ENCODE results near the gene RPS4Y2.

The RPS4Y2 gene

DNA sequence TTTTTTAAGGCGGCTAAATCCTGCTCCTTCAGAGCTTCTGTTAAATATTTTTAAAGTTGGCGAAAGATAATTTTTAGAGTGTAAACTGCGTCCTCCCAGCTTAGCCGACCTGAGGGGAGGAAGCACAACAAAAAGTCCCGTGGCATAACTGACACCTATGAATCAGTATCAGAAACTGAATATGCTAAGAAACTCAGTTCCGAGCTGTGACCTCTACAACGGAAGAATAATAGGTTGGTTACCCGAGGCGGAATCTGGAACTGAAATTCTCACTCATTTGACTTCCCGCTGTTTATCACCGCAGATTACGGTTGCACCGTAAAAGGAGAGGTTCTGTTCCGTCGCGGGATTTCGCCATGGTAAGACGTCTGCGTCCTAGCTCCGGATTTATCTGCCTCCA is at the start of gene RPS4Y2:
RPS4Y2 (plus strand) TSS at position 301 of the 400 bp plus-strand sequence; CDS start at position 357, 56 bp downstream.
- no peak for DNase-seq (ENCODE audit: low spot score)

DNA sequence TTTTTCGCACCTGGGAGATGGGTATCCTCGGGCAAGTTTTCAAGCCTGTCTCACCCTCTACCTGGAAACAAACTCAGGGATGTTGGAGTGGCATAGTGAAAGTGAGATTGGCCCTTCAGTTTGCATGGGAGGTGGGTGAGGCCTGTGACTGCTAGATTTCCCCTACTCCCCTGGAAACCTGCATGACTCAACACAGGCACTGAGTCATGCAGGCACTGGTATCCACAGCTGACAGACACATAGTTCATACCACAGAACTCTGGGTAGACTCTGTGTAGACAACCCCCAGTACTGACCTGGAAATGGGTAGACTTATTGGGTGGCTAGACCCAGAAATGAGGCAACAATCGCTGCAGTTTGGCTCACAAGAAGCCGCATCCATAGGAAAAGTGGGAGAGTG is 41.5 kb upstream of the RPS4Y2 start:
- no peak for DNase-seq (ENCODE audit: low spot score)

DNA sequence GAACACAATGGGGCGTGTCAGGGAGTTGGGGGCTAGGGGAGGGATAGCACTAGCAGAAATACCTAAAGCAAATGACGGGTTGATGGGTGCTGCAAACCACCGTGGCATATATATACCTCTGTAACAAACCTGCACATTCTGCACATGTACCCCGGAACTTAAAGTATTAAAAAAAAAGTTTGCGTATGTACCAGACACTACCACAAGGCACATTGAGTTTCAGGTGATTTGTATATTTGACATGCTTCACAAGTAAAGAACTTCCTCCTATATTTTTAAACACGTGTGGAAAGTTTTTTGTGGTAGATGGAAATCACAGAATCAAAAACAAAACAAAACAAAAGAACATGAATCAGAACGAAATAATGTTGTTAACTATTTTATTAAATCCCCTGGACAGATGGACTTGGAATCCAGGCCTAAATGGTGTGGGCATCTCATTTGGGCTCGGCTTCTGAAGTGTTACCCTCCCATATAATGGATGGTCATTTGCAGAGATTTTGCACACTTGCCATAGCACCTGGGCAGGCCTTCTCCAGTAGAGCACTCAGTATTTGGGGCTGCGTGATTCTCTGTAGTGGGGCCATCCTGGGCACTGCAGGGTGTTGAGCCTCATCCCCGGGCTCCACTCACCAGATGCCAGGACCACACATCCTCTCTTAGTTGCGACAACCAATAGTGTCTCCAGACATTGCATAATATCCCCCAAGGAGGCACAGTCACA is 29.6 kb upstream of the RPS4Y2 start:
- no peak for DNase-seq (ENCODE audit: low spot score)

DNA sequence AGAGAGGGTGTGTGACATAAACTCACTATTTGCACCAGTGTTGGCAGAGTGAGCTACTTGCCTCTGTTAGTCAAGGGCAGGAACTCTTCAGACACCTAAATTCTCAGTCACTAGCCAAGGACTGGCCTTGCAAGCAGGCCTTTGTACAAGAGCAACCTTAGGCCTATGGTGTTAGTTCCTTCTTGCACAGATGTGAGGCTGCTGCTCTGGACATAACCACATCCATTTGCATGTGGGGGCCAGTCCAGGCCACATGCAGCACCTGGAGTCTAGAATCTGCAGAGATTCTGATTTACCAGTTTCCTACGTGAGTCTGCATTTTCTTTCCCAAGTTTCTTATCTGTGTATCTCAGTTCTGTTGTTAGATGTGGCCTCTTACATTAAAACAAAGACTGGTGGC is 20.7 kb upstream of the RPS4Y2 start:
- DNase-seq (ENCODE audit: low spot score), result no peak

DNA sequence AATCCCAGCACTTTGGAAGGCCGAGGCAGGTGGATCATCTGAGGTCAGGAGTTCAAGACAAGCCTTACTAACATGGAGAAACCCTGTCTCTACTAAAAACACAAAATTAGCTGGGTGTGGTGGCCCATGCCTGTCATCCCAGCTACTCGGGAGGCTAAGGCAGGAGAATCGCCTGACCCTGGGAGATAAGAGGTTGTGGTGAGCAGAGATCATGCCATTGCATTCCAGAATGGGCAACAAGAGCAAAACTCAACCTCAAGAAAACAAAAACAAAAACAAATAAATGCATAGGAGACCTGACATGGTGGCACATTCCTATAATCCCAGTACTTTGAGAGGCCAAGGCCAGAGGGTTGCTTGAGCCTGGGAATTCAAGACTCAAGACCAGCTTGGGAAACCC is 16.1 kb upstream of the RPS4Y2 start:
- no peak for DNase-seq (ENCODE audit: low spot score)

DNA sequence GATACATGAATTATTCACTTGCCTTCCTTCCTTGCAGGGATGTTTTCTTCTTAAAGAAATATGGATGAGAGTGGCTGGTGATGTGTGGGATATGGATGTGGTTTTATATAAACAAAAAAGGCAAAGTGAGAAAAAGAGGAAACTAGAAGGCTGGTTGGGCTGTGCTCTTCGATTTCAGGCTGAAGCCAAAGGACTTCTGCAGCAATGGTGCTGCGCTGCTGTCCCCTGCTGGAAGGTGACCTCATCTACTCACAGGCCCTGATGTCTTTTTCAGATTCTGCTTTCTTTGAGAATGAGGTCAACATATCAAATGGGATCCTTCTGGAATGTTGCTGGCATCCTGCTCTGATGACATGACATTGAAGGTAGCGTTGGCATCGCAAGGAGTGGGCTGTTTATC is 15.3 kb upstream of the RPS4Y2 start:
- no peak for DNase-seq (ENCODE audit: low spot score)

DNA sequence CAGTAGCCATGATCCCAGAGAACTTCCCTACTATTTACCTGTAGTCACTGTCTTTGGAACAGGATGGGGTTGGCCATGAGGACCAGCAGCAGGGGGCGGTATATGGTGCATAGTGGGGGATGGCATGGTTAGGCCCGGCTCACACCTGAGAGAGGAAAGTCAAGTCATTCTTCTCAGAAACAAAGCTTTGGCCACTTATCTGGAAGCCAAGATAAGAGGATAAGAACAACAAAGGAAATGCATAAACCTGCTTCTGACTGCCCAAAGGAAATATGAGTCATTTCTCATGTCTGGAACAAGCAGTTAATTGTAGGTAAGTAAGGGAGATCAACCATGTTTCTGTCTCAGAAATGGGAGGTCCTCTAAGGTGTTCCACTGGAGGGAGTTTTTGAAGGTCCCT is 10.8 kb upstream of the RPS4Y2 start:
- no peak for DNase-seq (ENCODE audit: low spot score)

DNA sequence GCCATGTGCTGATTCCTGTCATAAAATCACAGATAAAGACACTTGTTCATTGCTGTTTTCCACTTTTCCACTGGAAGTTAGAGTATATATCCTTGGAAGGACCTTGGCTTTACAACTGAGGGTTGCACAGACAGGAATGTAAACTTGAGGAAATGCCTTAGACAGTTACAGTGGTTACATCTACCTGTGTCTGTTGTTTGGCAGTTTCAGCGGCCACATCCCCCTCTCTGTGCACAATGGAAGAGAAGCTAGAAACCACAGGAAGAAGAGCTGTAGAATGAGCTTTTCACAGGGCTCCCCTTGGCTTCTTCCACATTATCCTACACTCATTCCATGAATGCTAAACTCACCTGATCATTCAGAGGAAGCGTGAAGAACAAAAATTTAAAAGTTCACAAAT is 9.0 kb upstream of the RPS4Y2 start:
- DNase-seq (ENCODE audit: low spot score), result no peak

DNA sequence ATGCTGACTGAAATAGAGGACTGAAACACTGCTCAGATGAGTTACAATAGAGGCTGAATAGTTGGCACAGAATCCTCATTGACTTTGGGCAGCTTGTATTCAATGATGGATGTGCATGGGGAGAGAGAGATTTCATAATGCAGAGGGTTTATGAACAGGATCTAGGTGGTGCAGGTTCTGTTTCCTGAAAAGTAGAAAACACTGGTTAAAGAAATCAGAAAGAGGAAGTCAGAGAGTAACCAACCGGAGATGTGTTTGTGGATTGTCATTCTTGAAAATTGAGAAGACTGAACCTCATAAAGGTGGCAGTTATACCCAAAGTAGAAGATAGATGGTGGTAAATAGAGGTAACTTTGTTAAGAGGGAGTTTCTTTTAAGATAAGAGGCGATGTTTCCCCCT is 8.0 kb downstream of the RPS4Y2 start:
- no peak for DNase-seq (ENCODE audit: low spot score)

DNA sequence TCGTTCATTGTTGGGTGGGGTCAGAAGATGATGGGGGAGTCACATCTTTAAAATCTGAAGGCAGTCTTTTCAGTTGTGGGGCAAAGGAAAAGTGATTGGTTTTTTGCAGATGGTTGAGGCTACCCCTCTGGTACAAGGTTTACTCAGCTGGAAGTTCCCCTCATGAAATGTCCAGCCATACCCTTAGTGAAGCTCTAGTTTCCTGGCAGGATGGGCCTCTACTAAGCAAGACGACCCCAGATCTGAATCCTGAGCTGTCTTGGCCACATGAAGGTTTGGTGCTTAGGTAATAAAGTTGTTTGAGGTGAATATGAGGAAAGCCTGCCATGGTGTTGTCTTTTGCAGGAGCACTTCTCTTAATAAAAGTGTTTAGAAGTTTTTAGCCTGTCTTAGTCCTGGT is 9.2 kb downstream of the RPS4Y2 start:
- DNase-seq (ENCODE audit: low spot score), result no peak

DNA sequence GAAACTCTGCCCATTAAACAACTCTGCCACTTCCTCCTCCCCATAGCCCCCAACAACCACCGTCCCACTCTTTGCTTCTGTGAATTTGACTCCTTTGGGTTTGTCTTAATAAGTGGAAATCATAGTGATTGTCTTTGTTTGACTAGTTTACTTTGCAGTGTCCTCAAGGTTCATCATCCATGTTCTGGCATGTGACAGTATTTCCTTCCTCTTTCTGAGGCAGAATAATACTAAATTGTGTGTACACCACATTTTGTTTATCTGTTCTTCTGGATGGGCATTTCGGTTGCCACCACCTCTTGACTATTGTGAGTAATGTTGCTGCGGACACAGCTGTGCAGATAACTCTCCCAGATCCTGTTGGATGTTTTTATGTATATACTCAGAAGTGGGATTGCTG is 14.8 kb downstream of the RPS4Y2 start:
- no peak for DNase-seq (ENCODE audit: low spot score)

DNA sequence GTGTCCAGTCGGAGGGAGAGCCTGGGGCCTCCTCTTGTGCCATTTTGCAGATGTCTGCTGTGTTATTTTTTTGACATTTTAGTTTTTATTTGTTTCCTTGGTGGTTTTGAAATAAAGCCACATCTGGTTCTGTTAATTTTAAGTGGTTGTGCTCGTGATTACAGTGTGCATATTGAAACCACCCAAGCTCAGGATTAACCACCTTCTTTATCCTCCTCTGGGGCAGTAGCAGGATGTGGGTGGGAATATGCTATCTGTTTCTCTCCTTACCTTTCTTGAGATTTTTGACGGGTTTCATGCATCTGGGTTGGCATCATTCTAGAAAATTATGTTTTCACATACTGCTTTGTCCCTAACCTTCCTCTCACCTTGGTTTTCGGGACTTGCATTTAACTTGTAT is 20.2 kb downstream of the RPS4Y2 start:
- no peak for DNase-seq (ENCODE audit: low spot score)

DNA sequence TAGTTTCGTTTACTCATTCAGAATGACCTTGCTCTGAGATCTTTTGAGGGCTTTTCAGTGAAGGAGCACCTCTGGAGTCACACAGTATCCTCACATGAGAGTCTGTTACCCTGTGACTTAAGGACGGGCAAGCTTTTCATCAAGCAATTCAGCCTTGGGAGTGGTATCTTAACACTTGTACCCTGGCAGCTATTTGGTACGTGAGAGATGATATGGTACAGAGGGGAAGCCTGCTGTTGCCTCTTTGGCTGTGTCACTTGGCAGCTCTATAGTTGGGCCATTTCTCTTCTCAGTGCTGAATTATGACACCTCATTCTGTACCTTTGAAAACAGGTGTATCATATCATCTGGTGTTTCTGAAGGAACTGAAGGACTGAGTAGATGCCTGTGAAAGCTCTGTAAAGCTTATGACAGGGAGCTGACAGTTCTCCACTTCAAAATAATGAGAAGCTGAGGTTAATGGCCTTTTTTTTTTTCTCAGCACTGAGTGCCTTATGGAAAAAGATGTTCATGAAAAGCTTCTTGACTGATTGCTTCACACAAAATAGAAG is 24.3 kb downstream of the RPS4Y2 start:
- DNase-seq (ENCODE audit: low spot score), result no peak

DNA sequence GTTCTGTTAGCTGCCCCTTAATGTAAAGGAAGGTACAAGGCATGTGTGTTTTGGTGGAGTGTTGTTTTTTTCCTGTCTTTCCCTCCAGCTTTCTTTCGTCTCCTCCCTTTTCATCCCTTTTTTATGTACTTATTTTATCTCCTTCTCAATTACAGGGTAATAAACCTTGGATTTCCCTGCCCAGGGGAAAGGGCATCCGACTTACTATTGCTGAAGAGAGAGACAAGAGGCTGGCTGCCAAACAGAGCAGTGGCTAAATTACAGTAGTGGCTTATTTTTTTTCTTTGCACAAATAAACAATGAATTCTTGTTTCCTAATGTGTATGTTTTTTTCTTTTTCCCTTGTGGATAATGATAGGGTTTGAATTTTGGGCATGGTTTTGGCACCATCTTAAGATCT is 24.9 kb downstream of the RPS4Y2 start:
- no peak for DNase-seq (ENCODE audit: low spot score)

DNA sequence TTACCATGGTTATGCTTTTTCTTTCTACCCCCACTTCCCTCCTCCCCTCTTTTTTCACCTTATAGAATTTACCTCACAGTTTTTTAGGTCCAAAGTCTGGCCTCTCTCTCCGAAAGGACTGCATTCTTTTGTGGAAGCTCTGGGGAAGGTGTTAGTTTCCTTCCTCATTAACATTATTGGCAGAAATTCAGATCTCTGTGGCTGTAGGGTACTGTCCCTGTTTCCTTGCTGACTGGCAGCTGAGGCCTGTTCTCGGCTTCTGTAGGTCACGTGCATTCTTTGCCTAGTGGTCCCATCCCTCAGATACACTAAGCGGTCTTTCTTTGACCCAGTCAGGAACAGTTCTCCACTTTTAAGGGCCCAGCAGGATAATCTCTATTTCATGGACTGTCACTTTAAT is 25.5 kb downstream of the RPS4Y2 start:
- DNase-seq (ENCODE audit: low spot score), result no peak

DNA sequence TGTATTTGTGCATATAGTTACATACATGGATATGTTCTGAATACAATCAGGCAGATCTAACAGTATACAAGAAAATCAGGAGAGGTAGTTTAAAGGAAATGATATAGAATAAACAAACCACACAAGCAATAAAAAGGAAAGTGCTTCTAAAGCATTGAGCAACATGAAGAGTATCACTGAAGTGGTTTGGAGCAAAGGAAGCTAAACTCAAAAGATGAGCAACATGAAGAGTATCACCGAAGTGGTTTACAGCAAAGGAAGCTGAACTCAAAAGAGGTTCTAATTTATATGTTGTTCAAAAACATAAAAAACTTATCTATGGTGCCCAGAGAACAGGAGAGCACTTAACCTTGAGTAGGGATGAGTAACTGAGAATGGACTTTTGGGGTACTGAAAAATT is 29.1 kb downstream of the RPS4Y2 start:
- DNase-seq (ENCODE audit: low spot score), result no peak

DNA sequence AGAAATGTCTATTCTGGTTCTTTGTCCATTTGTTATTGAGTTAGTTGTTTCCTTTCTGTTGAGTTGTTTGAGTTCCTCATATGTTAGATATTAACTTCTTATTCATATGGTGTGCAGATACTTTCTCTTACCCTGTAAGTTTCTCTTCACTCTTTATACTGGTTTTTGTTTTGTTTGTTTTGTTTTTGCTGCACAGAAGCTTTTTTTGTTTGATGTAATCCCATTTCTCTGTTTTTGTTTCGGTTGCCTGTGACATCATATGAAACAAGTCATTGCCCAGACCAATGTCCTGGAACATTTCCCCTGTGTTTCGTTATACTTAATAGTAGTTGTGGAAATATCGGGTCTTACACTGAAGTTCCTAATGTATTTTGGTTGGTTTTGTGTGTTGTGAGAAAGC is 31.2 kb downstream of the RPS4Y2 start:
- no peak for DNase-seq (ENCODE audit: low spot score)

DNA sequence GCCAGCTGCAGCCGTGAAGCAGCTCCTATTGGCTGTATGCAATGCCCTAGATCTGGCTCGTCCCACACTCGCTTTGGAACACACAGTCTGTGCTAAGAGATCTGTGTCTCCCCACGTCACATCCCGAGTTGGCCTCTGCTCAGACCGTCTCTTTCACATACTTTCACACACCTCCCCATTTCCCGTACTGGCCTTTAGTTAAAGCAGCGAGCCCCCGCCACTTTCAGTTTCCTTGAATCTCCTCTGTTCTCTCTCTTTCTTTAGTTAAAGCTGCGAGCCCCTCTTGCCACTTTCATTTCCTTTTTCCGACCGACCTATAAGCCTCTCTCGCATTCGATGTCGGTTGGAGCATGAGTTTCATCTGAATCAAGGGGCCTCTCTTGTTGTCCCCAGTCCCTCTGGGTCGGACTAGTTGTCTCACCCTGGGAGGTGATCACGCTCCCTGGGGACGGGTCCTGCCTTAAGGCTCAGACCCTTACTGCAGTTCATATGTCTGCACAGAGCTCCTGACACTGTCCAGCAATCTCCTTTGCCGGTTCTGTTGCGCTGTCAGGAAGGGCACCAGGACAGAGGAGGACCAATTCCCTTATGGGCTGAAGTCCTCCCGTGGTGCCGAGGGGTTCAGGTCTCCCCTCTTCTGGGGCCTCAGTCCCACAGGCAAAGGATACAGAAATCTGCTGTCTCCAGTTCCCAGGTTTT is 42.6 kb downstream of the RPS4Y2 start:
- DNase-seq (ENCODE audit: low spot score), result no peak

DNA sequence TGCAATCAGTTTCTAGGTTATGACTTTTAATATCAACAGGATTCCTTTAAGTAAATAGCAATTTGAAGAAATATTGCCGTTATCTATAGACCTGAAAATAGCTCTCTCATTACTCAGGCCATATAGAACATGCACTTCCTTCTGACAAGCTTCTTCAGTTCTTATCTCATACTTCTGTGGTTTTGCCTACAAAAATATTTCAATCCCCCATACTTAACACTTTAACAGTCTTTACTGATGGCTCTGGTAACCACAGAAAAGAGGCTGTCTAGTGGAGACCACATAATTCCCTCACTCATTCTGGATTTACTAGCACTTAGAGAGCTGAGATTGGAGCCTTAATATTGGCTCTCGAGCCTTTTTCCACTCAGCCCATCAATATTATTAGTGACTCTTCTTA is 46.8 kb downstream of the RPS4Y2 start:
- DNase-seq (ENCODE audit: low spot score), result no peak

DNA sequence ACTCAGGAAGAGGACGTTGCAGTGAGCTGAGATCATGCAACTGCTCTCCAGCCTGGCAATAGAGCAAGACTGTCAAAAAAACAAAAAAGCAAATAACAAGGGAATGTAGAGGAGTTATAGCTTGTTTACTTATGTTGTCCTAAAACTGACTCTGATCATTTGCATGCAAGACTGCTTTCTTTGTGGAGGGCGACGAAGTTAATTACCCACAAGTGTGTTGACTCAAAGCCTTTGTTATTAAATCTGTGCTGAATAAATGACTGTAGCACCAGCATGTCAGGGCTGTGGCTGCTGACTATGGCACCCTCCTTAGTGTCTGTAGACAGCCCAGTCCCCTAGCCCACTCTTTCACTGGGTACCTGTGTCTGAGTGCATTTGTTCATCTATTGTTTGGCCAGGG is 50.3 kb downstream of the RPS4Y2 start:
- no peak for DNase-seq (ENCODE audit: low spot score)

DNA sequence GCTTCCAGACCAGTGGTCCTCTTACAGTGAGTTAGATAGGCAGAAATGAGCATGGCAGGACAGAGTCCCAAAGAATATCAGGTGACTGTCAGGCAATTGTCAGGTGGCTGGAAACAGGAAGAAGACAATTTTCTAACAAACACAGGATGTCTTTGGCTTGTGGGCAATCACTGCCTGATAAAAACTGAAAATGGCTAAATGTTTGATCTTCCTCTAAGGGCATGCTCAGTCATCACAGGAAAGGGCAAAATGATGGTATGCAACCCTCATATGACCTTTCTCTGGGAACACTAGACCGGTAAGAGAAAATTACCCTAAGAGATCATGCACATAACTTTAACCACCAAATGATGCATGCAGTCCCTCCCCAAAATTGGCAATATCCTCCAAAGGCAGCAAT is 57.6 kb downstream of the RPS4Y2 start:
- no peak for DNase-seq (ENCODE audit: low spot score)

DNA sequence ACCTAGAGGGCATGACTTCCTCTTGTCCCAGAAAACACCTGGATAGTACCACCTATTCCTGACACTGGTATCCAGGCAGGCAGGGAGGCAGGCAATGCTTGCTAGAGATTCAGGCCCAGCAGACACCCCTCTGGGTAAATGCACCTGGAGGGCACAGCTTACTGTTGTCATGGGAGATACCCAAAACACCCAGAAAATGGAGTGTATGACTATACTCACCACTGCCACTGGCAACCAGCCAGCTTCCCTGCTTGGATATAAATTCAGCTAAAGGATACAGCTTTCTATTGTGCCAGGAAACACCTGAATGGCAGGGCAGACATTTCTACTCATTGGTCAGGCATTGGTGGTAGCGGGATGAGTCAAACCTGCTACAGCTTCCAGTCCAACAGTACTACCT is 58.9 kb downstream of the RPS4Y2 start:
- no peak for DNase-seq (ENCODE audit: low spot score)

DNA sequence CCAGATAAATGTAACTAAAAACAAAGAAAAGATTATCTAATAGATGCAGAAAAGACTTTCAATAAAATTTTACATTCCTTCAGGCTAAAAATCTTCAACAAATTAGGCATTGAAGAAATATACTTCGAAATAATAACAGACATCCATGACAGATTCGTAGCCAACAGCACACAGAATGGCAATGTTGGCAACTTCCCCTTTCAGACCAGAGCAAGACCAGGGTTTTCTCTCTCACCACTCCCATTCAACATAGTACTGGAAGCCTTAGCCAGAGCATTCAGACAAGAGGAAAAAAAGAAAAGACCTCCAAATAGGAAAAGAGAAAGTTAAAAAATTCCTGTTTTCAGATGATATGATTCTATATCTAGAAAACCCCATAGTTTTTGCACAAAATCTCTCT is 61.2 kb downstream of the RPS4Y2 start:
- no peak for DNase-seq (ENCODE audit: low spot score)
